Measurements from ENCODE around the gene RFC1. TPM values are rescaled to one million over a fixed set of nuclear protein-coding genes. Genes with fewer than 3 reads are reported as not detected.
A peak's percentile ranks its signal among the peaks of the same experiment; 100 is the strongest.

RFC1 gene
- total and polyA plus RNA-seq, 2 of the 4 experiments (the other 2 are of a cell fraction): 18.4 to 49.3 TPM

DNA sequence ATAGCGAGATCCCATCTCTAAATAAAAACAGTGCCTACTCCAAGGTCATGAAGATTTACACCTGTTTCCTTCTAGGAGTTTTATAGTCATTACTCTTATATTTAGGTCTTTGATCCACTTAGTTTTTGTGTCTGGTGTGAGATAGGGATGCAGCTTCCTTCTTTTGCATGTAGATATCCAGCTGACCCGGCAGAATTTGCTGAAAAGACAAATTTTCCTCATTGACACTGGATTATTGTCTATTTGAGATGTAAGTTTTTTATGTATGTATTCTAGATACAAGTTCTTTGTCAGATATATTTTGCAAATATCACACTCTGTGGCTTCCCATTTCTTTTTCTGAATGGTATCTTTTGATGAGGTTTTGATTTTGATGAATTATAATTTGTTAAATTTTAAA lies 85.4 kb downstream of the RFC1 start:
- Histone ChIP-seq H3K36me3 (ENCODE audit: control insufficient read depth, insufficient read depth, low read length) (peaks cover 16% of the 10 kb centered on the region), H2BK120ac (ENCODE audit: low read depth, low read length) (no peak overlapping the region), H2BK15ac (ENCODE audit: low read depth, low read length) (no peak overlapping the region), H2BK5ac (ENCODE audit: low read depth, low read length, poor library complexity, severe bottlenecking) (no peak overlapping the region), H2AFZ (replicated peaks; ENCODE audit: low read length, poor library complexity) (no peak overlapping the region), H3K23ac (ENCODE audit: low read depth, low read length) (no peak overlapping the region), H4K8ac (ENCODE audit: low read depth in 2 of 2, low read length in 2 of 2) (no peak overlapping the region), H3K56ac (ENCODE audit: extremely low read depth, insufficient read depth, low read length) (no peak overlapping the region), H3K27ac (ENCODE audit: insufficient read depth, low read length) (no peak overlapping the region), H3K4me1 (ENCODE audit: control insufficient read depth, insufficient read depth, low read length) (0 out of 2 replicates have a peak, but pooled peaks cover 2% of the 10 kb centered on the region), H2BK20ac (ENCODE audit: low read depth, low read length) (no peak overlapping the region), H3K4ac (ENCODE audit: low read depth, low read length) (no peak overlapping the region), H3K4me2 (ENCODE audit: low read depth, low read length) (no peak overlapping the region), H3K18ac (ENCODE audit: low read depth, low read length) (no peak overlapping the region), H4K91ac (ENCODE audit: insufficient read depth, low read depth, low read length) (no peak overlapping the region), H4K5ac (ENCODE audit: low read depth, low read length) (no peak overlapping the region), H3K4me3 (ENCODE audit: insufficient read depth, low read depth, low read length) (no peak overlapping the region), H2AK5ac (ENCODE audit: low read depth, low read length) (no peak overlapping the region), H3K9me1 (ENCODE audit: insufficient read depth, low read length) (peaks cover 5% of the 10 kb centered on the region; the same call in 1 of the 2 replicates), H3K27me3 (ENCODE audit: control insufficient read depth, insufficient read depth, low read length) (no peaks in the 10 kb centered on the region), H3K79me1 (ENCODE audit: low read depth in 1 of 2, low read length in 2 of 2) (no peaks in the 10 kb centered on the region), H3K9me3 (ENCODE audit: control insufficient read depth, insufficient read depth, low read length) (no peaks in the 10 kb centered on the region), H3K14ac (replicated peaks; ENCODE audit: low read depth, low read length) (no peak overlapping the region), H2AK9ac (replicated peaks; ENCODE audit: low read depth, low read length, poor library complexity) (no peak overlapping the region), H3K9ac (ENCODE audit: low read depth, low read length) (no peak overlapping the region), H4K20me1 (ENCODE audit: insufficient read depth, low read length) (no peaks in the 10 kb centered on the region)
- no TSS peak for BruUV-seq (replicated peaks)
- CTCF ChIA-PET: no interaction called here
- WGBS, 2 experiments (ENCODE audit: extremely low coverage in 2 of 2, insufficient read length in 1 of 2): no CpG with 5 or more reads among the region's 2 CpGs
- in situ Hi-C loops (cut with MboI; ENCODE audit: low sequenced_read_pairs) (no loop called here), dilution Hi-C loops (cut with HindIII; ENCODE audit: low sequenced_read_pairs, unreplicated experiment) (no loop called here), intact Hi-C loops (cut with micrococcal nuclease) (no loop called here)
- ATAC-seq (ENCODE audit: low read depth) (no peak), DNase-seq (no peak)
- POLR2A ChIA-PET (ENCODE audit: unreplicated experiment): no interaction called here
- TF ChIP-seq MAFK (IDR thresholded peaks at IDR 0.05; ENCODE audit: low read depth, low read length) (peak; percentile 44; the same call in 1 of the 2 replicates), CHD1 (IDR thresholded peaks at IDR 0.05; ENCODE audit: low read depth, low read length) (no peak)

Data from IMR-90 (cell line).